PC-9 (cell line): ENCODE data around the gene SEMA7A.

ENCODE experiments used
- EZH2 ChIP-seq: fragments of 200-600 bp; sonication (generic); IDR thresholded peaks from 2 replicates; pipeline ENCODE4 v1.8.0; 2017; ENCODE audit warnings: antibody characterized with exemption, low read depth
- TF ChIP-seq, protein P1 (sequence below): fragments of 200-600 bp; sonication (generic); conservative IDR thresholded peaks from 2 replicates; pipeline ENCODE4 v1.6.1; 2017; ENCODE audit warnings: mixed run types, antibody characterized with exemption, mild to moderate bottlenecking, moderate library complexity

DNA sequence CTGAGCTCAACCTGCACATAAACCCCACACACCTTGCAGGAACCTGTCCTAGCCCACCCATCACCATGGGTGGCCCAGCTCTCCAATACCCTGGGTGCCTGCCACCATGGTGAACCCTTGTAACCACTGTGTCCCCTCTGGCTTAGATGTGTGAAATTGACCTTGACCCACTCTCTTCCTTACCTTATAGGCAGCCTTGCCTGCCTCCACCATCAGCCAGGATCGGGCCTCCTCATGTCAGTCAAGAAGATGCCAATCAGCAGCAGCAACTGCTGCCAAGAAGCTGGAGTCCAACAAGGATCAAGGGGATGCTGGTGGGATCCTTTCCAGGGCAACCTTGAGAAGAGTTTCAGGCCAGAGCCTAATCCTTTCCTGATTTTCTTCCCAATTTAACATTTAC is 57.5 kb downstream of the SEMA7A start:
- TF ChIP-seq, protein P1, sequence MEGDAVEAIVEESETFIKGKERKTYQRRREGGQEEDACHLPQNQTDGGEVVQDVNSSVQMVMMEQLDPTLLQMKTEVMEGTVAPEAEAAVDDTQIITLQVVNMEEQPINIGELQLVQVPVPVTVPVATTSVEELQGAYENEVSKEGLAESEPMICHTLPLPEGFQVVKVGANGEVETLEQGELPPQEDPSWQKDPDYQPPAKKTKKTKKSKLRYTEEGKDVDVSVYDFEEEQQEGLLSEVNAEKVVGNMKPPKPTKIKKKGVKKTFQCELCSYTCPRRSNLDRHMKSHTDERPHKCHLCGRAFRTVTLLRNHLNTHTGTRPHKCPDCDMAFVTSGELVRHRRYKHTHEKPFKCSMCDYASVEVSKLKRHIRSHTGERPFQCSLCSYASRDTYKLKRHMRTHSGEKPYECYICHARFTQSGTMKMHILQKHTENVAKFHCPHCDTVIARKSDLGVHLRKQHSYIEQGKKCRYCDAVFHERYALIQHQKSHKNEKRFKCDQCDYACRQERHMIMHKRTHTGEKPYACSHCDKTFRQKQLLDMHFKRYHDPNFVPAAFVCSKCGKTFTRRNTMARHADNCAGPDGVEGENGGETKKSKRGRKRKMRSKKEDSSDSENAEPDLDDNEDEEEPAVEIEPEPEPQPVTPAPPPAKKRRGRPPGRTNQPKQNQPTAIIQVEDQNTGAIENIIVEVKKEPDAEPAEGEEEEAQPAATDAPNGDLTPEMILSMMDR = no peak
- TF ChIP-seq EZH2 = no peak
